ENCODE data around the gene MIB2.
"Not testable (repeated sequence)": the region's sequence is repeated elsewhere in the genome, so short reads cannot be mapped to it uniquely, and the experiment has no call there.

DNA sequence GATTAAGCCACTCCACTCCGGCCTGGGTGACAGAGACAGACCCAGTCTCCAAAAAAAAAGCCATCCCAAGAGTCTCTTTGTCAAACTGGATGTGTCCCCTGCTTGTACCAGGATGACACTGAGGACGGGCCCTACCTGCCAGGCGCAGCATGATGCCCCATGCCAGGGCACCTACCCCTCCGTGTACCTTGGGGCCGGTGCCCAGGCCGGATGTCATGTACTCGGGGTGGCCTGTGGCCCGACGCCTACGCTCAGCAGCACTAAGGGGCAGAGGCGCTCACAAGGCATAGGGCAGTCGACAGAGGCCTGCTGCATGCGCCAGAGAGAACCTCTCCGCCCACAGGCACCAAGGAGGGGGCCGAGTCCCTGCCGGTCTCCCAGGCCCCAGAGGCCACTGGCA lies 24.1 kb downstream of the MIB2 start:
- not testable (repeated sequence) for TF ChIP-seq POLR2A (IDR thresholded peaks at IDR 0.05)
- TF ChIP-seq, protein P1, sequence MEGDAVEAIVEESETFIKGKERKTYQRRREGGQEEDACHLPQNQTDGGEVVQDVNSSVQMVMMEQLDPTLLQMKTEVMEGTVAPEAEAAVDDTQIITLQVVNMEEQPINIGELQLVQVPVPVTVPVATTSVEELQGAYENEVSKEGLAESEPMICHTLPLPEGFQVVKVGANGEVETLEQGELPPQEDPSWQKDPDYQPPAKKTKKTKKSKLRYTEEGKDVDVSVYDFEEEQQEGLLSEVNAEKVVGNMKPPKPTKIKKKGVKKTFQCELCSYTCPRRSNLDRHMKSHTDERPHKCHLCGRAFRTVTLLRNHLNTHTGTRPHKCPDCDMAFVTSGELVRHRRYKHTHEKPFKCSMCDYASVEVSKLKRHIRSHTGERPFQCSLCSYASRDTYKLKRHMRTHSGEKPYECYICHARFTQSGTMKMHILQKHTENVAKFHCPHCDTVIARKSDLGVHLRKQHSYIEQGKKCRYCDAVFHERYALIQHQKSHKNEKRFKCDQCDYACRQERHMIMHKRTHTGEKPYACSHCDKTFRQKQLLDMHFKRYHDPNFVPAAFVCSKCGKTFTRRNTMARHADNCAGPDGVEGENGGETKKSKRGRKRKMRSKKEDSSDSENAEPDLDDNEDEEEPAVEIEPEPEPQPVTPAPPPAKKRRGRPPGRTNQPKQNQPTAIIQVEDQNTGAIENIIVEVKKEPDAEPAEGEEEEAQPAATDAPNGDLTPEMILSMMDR (IDR thresholded peaks at IDR 0.05) = not testable (repeated sequence)
